RWPE2 (cell line): ENCODE measurements around the gene ARL2BP.
A peak's percentile ranks its signal among the peaks of the same experiment; 100 is the strongest.

Experiments
- ATAC-seq: fragments of 200-7000 bp; cut with Tn5 transposase; 3 replicates; pipeline ENCODE4 v1.9.1; 2021; ENCODE audit warnings: low read depth
- DNase-seq: peaks from one replicate; pipeline ENCODE4 v3.0.0-alpha.2; 2020; ENCODE audit warnings: low spot score
- H3K27ac ChIP-seq: fragments of 450-650 bp; 2 replicates; pipeline ENCODE4 v1.5.1; 2017; ENCODE audit warnings: mild to moderate bottlenecking; ENCODE audit not compliant: poor library complexity, severe bottlenecking
- H3K27me3 ChIP-seq: fragments of 250-450 bp; sonication (Bioruptor Pico); 2 replicates; pipeline ENCODE4 v1.5.1; 2021; ENCODE audit warnings: mild to moderate bottlenecking, moderate library complexity; ENCODE audit not compliant: insufficient read depth, poor library complexity, severe bottlenecking
- H3K36me3 ChIP-seq: fragments of 250-450 bp; sonication (Bioruptor Pico); 2 replicates; pipeline ENCODE4 v1.5.1; 2020; ENCODE audit warnings: low read depth, mild to moderate bottlenecking, moderate library complexity
- H3K4me1 ChIP-seq: fragments of 250-450 bp; sonication (Bioruptor Pico); 2 replicates; pipeline ENCODE4 v1.5.1; 2021; ENCODE audit warnings: mild to moderate bottlenecking, moderate library complexity; ENCODE audit not compliant: insufficient read depth, poor library complexity, severe bottlenecking
- H3K4me3 ChIP-seq: fragments of 250-450 bp; sonication (Bioruptor Pico); 2 replicates; pipeline ENCODE4 v1.5.1; 2021; ENCODE audit warnings: mild to moderate bottlenecking, moderate library complexity; ENCODE audit not compliant: severe bottlenecking
- H3K9me3 ChIP-seq: fragments of 250-450 bp; sonication (Bioruptor Pico); 2 replicates; pipeline ENCODE4 v1.5.1; 2021; ENCODE audit warnings: mild to moderate bottlenecking, moderate library complexity; ENCODE audit not compliant: severe bottlenecking
- CTCF ChIP-seq: fragments of 450-650 bp; IDR thresholded peaks from one replicate; pipeline ENCODE4 v1.5.1; 2017; ENCODE audit warnings: mild to moderate bottlenecking, moderate library complexity; ENCODE audit not compliant: poor library complexity, severe bottlenecking

Gene ARL2BP

DNA sequence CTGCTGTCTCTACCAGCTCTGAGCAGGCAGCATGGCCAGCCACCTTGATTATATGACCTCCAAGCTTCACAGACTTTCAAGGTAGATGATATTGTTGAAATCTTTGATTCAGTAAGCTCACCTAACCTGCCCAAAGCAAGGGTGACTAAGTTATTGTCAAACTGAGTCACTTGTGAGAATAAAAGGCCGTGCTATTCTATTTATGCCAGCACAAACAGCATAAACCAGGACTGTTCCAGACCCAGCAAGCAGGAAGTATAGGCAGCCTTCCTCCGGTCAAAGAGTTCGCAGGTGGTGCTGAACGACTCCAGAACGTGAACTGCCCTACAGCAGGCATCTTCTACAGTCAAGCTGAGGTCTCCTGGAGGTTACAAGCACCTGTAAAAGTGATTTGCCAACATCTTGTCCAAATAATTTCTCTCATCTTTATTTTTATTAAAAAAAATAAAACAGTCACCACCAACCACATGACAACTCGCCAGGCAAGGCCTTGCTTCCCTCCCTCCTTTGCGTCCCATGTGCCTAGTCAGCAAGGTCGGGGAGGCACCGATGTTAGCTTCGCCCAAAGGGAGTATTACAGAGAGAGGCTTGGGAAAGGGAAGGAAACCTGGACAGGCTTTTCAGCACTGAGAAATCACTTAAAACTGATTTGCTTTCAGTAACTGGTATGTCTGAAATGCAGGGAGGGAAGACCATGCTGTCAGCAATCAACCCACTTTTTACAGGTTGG, 10.8 kb downstream of the ARL2BP start:
- H3K36me3 ChIP-seq = peaks cover 78% of the 10 kb centered on the region
- no peak overlapping the region for H3K4me3 ChIP-seq
- peaks cover 20% of the 10 kb centered on the region for H3K4me1 ChIP-seq
- no peaks in the 10 kb centered on the region for H3K9me3 ChIP-seq
- H3K27me3 ChIP-seq = no peaks in the 10 kb centered on the region
- no peak for TF ChIP-seq CTCF
- peak overlapping the region; percentile 47 for H3K27ac ChIP-seq
- DNase-seq = no peak
- peak; percentile 68 for ATAC-seq

DNA sequence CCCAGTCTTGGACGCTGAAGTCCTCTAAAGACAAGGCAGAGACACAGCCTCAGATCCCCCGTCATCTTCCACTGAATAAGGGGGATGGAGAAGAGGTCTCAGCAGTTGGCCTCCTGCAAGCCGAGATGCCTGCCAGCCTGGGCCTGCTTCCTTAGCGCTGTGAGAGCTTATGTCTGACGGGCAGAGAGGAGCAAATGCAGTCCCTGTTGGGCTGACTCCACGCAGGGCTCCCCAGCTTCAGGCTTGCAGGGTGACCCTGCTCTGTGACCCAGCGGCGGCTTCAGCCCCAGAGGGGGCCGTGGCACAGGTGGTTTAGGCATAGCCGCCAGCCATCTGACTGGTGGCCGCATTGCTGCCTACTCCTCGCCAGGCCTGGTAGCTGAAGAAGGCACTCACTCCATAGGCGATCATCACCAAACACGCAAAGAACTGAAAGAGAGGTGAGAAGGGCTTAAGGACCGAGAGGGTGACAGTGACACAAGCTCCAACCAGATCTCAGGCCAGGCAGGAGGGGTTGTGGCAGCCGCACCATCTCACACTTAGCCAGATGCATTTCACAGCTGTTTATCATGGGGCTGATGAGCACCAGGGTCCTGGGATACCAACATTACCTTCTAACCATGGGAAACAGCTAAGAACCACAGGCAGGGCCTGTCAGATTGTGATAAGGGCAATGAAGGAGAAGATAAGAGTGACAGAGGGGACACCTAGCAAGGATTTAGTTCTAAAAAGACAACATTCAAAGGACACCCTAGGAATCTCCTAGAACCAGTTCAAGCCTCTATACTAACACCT, 11.7 kb downstream of the ARL2BP start:
- TF ChIP-seq CTCF = no peak
- Histone ChIP-seq H3K27me3 (no peaks in the 10 kb centered on the region), H3K27ac (peak overlapping the region; percentile 47), H3K9me3 (no peaks in the 10 kb centered on the region), H3K4me1 (peaks cover 24% of the 10 kb centered on the region), H3K4me3 (no peak overlapping the region), H3K36me3 (peaks cover 76% of the 10 kb centered on the region)
- ATAC-seq = no peak
- peak; percentile 10 for DNase-seq

DNA sequence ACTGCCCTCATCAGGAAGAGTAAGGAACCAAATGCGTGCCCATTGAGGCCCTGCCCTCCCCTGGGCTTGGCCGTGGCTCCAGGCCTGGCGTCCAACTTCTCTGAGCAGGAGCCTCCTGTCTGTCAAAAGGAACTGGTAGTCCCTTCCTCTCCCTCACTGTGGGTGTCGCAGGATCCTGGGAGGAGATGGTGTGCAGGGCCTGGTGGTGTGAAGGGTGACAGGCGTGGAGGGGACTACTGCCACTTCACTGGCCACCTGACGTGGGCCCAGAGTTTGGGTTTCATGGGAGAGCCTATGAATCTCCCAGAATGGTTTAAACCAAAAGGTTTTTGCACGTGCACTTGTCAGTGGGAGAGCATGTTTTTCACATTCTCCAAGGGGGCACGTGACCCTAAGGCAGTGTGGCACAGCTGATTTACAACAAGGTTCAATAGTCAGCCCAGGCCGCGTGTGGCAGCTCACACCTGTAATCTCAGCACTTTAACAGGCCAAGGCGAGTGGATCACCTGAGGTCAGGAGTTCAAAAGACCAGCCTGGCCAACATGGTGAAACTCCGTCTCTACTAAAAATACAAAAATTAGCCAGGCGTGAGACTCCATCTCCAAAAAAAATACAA, 12.5 kb downstream of the ARL2BP start:
- no peaks in the 10 kb centered on the region for H3K27me3 ChIP-seq
- no peak overlapping the region for H3K4me3 ChIP-seq
- no peak for TF ChIP-seq CTCF
- H3K27ac ChIP-seq = no peak overlapping the region
- peaks cover 68% of the 10 kb centered on the region for H3K36me3 ChIP-seq
- H3K4me1 ChIP-seq = peaks cover 27% of the 10 kb centered on the region
- H3K9me3 ChIP-seq = no peaks in the 10 kb centered on the region
- DNase-seq (peak; percentile 25), ATAC-seq (no peak)

GRCh38 chr16:57258226-57258909, 13.3 kb downstream of the ARL2BP start:
- DNase-seq (peak; percentile 45), ATAC-seq (no peak)
- Histone ChIP-seq H3K4me3 (no peak overlapping the region), H3K27me3 (no peaks in the 10 kb centered on the region), H3K9me3 (no peaks in the 10 kb centered on the region), H3K27ac (no peak overlapping the region), H3K4me1 (peaks cover 35% of the 10 kb centered on the region), H3K36me3 (peaks cover 60% of the 10 kb centered on the region)
- TF ChIP-seq CTCF = no peak
